ENCODE results near the gene POLR3E.

Gene POLR3E

DNA sequence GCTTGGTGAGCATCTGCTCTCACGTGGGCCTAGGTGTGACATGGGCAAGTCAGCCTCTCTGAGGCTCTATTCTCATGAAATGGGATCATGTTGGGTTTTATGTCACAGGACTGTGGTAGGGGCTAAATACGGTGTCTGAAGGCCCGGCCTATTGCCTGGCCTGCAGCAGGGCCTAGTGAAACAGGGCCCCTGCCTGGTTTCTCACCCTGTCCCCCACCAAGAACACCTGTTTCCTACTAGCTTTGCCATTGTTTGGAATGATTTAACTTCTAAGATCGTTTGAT lies 29.1 kb downstream of the POLR3E start:
- DNase-seq (ENCODE audit: low read depth): no peak
- no peak overlapping the region for H3K4me3 ChIP-seq (ENCODE audit: control insufficient read depth, low read depth, low read length)
- TF ChIP-seq, protein P1, sequence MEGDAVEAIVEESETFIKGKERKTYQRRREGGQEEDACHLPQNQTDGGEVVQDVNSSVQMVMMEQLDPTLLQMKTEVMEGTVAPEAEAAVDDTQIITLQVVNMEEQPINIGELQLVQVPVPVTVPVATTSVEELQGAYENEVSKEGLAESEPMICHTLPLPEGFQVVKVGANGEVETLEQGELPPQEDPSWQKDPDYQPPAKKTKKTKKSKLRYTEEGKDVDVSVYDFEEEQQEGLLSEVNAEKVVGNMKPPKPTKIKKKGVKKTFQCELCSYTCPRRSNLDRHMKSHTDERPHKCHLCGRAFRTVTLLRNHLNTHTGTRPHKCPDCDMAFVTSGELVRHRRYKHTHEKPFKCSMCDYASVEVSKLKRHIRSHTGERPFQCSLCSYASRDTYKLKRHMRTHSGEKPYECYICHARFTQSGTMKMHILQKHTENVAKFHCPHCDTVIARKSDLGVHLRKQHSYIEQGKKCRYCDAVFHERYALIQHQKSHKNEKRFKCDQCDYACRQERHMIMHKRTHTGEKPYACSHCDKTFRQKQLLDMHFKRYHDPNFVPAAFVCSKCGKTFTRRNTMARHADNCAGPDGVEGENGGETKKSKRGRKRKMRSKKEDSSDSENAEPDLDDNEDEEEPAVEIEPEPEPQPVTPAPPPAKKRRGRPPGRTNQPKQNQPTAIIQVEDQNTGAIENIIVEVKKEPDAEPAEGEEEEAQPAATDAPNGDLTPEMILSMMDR (conservative IDR thresholded peaks at IDR 0.05; ENCODE audit: control insufficient read depth, insufficient read depth, low read depth, low read length): no peak

DNA sequence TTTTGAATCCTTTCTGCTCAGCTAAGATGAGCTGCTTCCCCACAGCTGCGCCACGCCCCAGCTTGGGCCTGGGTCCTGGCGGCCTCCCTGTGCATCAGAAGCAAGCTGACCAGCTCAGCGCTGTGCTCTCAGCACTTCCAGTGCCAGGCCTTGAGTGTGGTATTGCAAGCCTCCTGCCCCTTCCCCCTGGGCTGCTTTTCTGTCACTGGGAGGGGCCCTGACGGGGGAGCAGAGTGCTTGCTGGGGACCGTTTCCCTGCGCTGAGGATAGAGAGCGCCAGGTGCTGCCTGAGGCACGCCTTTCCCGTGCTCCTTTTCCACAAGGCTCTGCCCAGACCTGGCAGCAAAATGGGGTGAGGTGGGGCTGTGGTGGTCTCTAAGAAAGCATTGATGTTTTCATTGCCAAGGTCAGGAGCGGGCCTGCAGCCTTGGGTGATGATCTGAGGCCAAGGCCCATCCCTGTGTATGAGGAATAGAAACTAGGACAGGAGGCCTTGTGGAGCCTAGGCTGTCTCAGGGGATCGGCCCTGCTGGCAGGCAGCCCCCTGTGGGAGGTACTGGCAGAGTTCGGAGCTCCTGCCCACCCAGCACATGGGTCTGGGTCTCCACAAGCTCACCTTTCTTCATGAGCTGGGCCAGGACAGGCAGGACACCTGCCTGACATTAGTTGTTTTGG lies 29.7 kb downstream of the POLR3E start:
- H3K4me3 ChIP-seq (ENCODE audit: control insufficient read depth, low read depth, low read length): no peak overlapping the region
- TF ChIP-seq, protein P1 (conservative IDR thresholded peaks at IDR 0.05; ENCODE audit: control insufficient read depth, insufficient read depth, low read depth, low read length): no peak
- DNase-seq (ENCODE audit: low read depth): no peak

DNA sequence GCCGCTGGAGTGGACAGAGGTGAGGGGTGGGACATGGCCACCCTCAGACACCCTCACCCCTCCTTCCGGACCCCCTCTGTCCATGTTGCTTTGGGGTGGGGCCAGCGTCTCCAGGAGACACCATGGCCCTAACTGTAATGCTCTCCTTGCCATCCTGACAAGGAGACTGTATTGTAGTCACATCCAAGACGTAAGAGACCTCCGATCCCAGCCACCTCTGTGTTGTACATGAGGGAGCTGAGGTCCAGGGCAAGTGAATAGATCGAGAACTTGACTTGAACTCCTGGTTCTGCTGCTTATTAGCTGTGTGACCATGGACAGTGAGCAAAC lies 30.2 kb downstream of the POLR3E start:
- TF ChIP-seq, protein P1 (conservative IDR thresholded peaks at IDR 0.05; ENCODE audit: control insufficient read depth, insufficient read depth, low read depth, low read length): no peak
- H3K4me3 ChIP-seq (ENCODE audit: control insufficient read depth, low read depth, low read length): no peak overlapping the region
- DNase-seq (ENCODE audit: low read depth): no peak

DNA sequence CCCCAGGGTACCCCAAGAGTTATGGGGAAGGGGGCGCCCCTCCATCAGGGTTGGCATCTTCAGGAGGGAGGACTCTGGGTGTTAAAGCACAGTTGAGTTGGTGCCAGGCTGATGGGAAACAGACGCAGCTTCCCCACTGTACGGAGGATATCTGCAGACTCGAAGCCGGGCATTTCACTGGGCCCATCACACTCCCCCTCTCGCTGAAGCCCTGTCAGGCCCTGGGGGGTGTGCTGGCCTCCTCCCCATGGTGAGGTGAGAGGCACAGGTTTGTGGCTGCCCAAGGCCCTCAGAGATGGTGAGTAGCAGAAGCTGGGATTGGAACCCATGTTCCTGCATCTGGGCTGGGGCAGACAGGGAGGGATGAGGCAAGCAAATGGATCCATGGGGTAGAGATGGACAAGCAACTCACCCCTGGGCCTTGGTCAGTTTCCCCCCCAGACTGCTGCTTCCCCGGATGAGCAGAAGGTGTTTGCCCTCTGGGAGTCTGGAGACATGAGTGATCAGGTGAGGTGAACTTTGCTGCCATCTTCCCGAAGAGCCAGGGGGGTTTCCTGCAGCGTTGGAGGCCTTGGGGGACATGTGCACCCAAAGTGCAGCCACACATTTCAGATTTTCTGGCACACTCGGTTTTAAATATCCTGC lies 31.0 kb downstream of the POLR3E start:
- TF ChIP-seq, protein P1 (conservative IDR thresholded peaks at IDR 0.05; ENCODE audit: control insufficient read depth, insufficient read depth, low read depth, low read length): no peak
- no peak overlapping the region for H3K4me3 ChIP-seq (ENCODE audit: control insufficient read depth, low read depth, low read length)
- DNase-seq (ENCODE audit: low read depth): no peak

DNA sequence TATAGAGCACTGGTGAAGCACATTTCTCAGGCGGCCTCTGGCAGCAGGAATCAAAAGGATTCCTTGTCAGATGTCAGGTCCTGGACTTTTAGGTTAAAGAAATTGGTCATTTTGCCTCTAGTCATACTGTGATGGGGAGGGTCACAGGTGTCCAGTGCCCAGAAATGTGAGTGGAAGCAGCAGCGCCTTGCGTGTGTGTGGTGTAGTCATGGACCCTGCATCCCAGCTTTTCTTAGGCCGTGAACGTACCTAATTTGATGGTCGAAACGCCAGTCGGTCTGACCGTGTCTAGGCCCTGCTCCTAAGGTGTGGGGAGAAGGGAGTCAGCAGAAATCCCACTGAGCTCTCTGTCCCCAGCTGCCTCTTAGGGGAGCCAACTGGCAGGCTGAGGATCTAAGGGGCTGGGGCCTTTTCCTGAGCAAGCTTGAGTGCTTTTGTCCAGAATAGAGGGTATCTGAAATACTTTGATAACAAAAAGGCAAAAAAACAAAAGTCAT lies 32.0 kb downstream of the POLR3E start:
- TF ChIP-seq, protein P1 (conservative IDR thresholded peaks at IDR 0.05; ENCODE audit: control insufficient read depth, insufficient read depth, low read depth, low read length): no peak
- no peak for DNase-seq (ENCODE audit: low read depth)
- H3K4me3 ChIP-seq (ENCODE audit: control insufficient read depth, low read depth, low read length): no peak overlapping the region

DNA sequence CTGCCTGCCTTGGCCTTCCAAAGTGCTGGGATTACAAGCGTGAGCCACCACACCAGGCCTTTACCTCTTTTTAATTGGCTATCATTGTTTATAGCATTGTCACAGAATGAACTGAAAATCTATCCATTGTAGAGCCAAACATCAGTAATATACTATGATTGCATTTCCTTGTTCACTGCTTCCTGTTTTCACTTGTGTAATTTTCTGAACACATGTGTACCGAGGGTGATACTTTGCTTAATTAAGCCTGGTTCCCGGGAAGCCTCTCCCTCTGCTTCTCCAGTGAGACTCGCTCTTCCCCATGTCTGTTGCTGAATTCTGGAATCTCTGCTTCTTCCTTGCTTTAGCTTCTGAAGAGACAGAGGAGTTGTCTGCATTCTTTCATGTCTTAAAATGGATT lies 33.1 kb downstream of the POLR3E start:
- no peak for DNase-seq (ENCODE audit: low read depth)
- no peak overlapping the region for H3K4me3 ChIP-seq (ENCODE audit: control insufficient read depth, low read depth, low read length)
- TF ChIP-seq, protein P1 (conservative IDR thresholded peaks at IDR 0.05; ENCODE audit: control insufficient read depth, insufficient read depth, low read depth, low read length): no peak
